ENCODE data around the gene ZNF653. TPM values are rescaled to one million over a fixed set of nuclear protein-coding genes. Genes with fewer than 3 reads are reported as not detected.

The ZNF653 gene
- total RNA-seq, 1 experiment from 2014 or later: 10.3 TPM

DNA sequence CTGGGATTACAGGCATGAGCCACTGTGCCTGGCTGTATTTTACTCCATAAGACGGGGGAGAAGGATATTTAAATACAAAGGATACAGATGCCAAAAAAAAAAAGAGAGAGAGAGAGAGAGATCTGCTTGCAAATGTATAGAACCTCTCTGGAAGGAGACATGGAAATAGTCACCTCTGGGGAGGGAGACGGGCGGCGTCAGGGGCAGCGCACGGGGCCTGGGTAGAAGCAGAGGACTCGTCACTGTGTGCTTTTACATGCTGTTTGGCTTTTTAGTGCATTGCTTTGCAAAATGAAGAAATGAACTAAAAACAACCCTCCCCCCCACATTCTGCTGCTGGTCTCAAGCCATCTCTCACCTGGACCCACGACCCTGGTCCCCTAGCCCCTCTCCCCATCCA lies 4.8 kb upstream of the ZNF653 start (continued):
- no peak for TF ChIP-seq ZNF396 (CRISPR knock-in tag; IDR thresholded peaks at IDR 0.05; ENCODE audit: borderline replicate concordance)
- no peak for TF ChIP-seq TEAD4 (CRISPR knock-in tag; IDR thresholded peaks at IDR 0.05)
- TF ChIP-seq, protein P1, sequence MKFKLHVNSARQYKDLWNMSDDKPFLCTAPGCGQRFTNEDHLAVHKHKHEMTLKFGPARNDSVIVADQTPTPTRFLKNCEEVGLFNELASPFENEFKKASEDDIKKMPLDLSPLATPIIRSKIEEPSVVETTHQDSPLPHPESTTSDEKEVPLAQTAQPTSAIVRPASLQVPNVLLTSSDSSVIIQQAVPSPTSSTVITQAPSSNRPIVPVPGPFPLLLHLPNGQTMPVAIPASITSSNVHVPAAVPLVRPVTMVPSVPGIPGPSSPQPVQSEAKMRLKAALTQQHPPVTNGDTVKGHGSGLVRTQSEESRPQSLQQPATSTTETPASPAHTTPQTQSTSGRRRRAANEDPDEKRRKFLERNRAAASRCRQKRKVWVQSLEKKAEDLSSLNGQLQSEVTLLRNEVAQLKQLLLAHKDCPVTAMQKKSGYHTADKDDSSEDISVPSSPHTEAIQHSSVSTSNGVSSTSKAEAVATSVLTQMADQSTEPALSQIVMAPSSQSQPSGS (CRISPR knock-in tag; IDR thresholded peaks at IDR 0.05; ENCODE audit: borderline replicate concordance, low read depth): no peak
- TF ChIP-seq NR2C2 (CRISPR knock-in tag; IDR thresholded peaks at IDR 0.05): no peak
- no peak for TF ChIP-seq ZNF263 (CRISPR knock-in tag; IDR thresholded peaks at IDR 0.05; ENCODE audit: low read depth)

DNA sequence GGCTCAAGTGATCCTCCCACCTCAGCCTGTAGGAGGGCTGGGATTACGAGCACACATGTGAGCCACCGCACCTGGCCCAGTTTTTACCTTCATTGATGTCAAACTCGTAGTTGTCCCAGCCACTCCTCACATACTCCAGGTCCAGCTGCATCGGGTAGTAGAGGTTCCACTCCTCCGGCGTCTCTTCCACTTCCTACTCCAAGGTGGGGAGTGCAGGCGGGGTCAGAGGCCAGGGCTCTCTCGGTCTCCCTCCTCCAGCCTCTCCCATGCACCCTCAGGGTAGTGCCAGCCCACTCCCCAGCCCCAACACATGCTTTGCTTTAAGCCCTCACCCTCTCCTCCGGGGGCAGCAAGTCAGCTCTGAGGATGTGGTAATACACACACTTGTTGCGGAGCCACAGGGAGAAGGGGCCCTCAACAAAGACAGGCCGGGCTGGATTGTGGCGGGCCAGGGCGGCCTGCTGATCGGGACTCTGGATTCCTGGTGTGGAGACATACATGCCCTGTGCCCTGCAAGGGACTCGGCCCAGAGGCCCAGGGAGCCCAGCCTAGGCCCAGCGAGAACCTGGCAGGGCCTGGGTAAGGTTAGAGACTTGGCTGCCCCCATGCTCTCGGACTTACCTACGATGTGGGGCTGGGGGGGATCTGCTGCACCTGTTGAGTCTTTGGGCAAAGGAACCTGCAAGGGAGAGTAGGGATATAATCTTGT lies 1.9 kb upstream of the ZNF653 start:
- no peak for ATAC-seq
- H3K27ac Mint-ChIP-seq: no peak overlapping the region

DNA sequence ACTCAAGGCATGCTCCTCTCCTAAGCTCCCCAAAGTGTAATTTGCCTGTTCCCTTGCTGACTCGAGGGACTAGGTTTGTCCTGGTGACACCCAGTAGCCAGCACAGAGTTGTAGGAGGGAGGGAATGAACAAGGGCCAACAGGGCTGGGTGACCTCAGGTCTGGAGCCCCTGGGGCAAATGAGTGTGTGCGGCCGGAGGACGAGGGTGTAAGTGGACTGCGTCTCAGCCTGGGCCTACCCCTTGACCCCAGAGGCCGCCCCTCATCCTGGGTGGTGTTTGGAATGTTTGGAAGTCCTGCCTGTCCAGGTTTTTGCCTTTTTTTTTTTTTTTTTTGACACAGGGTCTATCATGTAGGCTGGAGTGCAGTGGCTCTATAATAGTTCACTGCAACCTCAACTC lies 1.3 kb upstream of the ZNF653 start:
- no peak overlapping the region for H3K27ac Mint-ChIP-seq
- POLR2A ChIA-PET: interaction anchor here (0.7 kb wide), 1 partner anchor 30 kb away, joined by 4 read pairs; no protein-coding TSS in a partner anchor

More for the DNA sequence above, 1.9 kb upstream of the ZNF653 start:
- peaks cover 8% of the 10 kb centered on the region for H3K4me1 Mint-ChIP-seq
- TF ChIP-seq KAT7 (CRISPR knock-in tag; IDR thresholded peaks at IDR 0.05; ENCODE audit: borderline replicate concordance) (no peak), ZNF396 (CRISPR knock-in tag; IDR thresholded peaks at IDR 0.05; ENCODE audit: borderline replicate concordance) (no peak), ELF4 (CRISPR knock-in tag; IDR thresholded peaks at IDR 0.05; ENCODE audit: low read depth) (no peak), MYBL2 (CRISPR knock-in tag; IDR thresholded peaks at IDR 0.05) (no peak)
- no peaks in the 10 kb centered on the region for H3K9me3 Mint-ChIP-seq
- H3K27me3 Mint-ChIP-seq (ENCODE audit: low read depth): no peaks in the 10 kb centered on the region
- no peak for DNase-seq (ENCODE audit: low spot score)
- CTCF ChIA-PET: no interaction called here
- H3K36me3 Mint-ChIP-seq: peaks cover 4% of the 10 kb centered on the region
- POLR2A ChIA-PET: no interaction called here
- H3K4me3 Mint-ChIP-seq: no peak overlapping the region

More for the DNA sequence above, 1.3 kb upstream of the ZNF653 start:
- Mint-ChIP-seq H3K27me3 (ENCODE audit: low read depth) (no peaks in the 10 kb centered on the region), H3K36me3 (no peaks in the 10 kb centered on the region), H3K4me3 (peak overlapping the region; percentile 75), H3K4me1 (peaks cover 8% of the 10 kb centered on the region), H3K9me3 (no peaks in the 10 kb centered on the region)
- no peak for ATAC-seq
- DNase-seq (ENCODE audit: low spot score): no peak
- CTCF ChIA-PET: no interaction called here
- TF ChIP-seq TP53 (CRISPR knock-in tag; IDR thresholded peaks at IDR 0.05) (no peak), EMX1 (CRISPR knock-in tag; IDR thresholded peaks at IDR 0.05) (no peak), SOX15 (CRISPR knock-in tag; IDR thresholded peaks at IDR 0.05) (no peak), JUN (CRISPR knock-in tag; IDR thresholded peaks at IDR 0.05) (no peak), PRRX2 (CRISPR knock-in tag; IDR thresholded peaks at IDR 0.05) (no peak), ZNF317 (CRISPR knock-in tag; IDR thresholded peaks at IDR 0.05; ENCODE audit: borderline replicate concordance, low read depth) (no peak), ETV6 (CRISPR knock-in tag; IDR thresholded peaks at IDR 0.05) (no peak), RORB (CRISPR knock-in tag; IDR thresholded peaks at IDR 0.05) (no peak), ZNF138 (CRISPR knock-in tag; conservative IDR thresholded peaks at IDR 0.05) (no peak), ELF4 (CRISPR knock-in tag; IDR thresholded peaks at IDR 0.05; ENCODE audit: low read depth) (no peak), HMGA2 (CRISPR knock-in tag; IDR thresholded peaks at IDR 0.05) (no peak), ATF1 (CRISPR knock-in tag; IDR thresholded peaks at IDR 0.05) (no peak)
- TF ChIP-seq, protein P2, sequence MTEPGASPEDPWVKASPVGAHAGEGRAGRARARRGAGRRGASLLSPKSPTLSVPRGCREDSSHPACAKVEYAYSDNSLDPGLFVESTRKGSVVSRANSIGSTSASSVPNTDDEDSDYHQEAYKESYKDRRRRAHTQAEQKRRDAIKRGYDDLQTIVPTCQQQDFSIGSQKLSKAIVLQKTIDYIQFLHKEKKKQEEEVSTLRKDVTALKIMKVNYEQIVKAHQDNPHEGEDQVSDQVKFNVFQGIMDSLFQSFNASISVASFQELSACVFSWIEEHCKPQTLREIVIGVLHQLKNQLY (CRISPR knock-in tag; IDR thresholded peaks at IDR 0.05): no peak
- TF ChIP-seq, protein P3, sequence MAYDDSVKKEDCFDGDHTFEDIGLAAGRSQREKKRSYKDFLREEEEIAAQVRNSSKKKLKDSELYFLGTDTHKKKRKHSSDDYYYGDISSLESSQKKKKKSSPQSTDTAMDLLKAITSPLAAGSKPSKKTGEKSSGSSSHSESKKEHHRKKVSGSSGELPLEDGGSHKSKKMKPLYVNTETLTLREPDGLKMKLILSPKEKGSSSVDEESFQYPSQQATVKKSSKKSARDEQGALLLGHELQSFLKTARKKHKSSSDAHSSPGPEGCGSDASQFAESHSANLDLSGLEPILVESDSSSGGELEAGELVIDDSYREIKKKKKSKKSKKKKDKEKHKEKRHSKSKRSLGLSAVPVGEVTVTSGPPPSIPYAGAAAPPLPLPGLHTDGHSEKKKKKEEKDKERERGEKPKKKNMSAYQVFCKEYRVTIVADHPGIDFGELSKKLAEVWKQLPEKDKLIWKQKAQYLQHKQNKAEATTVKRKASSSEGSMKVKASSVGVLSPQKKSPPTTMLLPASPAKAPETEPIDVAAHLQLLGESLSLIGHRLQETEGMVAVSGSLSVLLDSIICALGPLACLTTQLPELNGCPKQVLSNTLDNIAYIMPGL (CRISPR knock-in tag; IDR thresholded peaks at IDR 0.05): no peak
- TF ChIP-seq, protein P4, sequence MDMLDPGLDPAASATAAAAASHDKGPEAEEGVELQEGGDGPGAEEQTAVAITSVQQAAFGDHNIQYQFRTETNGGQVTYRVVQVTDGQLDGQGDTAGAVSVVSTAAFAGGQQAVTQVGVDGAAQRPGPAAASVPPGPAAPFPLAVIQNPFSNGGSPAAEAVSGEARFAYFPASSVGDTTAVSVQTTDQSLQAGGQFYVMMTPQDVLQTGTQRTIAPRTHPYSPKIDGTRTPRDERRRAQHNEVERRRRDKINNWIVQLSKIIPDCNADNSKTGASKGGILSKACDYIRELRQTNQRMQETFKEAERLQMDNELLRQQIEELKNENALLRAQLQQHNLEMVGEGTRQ (CRISPR knock-in tag; IDR thresholded peaks at IDR 0.05): no peak
- TF ChIP-seq, protein P5, sequence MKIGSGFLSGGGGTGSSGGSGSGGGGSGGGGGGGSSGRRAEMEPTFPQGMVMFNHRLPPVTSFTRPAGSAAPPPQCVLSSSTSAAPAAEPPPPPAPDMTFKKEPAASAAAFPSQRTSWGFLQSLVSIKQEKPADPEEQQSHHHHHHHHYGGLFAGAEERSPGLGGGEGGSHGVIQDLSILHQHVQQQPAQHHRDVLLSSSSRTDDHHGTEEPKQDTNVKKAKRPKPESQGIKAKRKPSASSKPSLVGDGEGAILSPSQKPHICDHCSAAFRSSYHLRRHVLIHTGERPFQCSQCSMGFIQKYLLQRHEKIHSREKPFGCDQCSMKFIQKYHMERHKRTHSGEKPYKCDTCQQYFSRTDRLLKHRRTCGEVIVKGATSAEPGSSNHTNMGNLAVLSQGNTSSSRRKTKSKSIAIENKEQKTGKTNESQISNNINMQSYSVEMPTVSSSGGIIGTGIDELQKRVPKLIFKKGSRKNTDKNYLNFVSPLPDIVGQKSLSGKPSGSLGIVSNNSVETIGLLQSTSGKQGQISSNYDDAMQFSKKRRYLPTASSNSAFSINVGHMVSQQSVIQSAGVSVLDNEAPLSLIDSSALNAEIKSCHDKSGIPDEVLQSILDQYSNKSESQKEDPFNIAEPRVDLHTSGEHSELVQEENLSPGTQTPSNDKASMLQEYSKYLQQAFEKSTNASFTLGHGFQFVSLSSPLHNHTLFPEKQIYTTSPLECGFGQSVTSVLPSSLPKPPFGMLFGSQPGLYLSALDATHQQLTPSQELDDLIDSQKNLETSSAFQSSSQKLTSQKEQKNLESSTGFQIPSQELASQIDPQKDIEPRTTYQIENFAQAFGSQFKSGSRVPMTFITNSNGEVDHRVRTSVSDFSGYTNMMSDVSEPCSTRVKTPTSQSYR (CRISPR knock-in tag; IDR thresholded peaks at IDR 0.05): no peak
- TF ChIP-seq, protein P6, sequence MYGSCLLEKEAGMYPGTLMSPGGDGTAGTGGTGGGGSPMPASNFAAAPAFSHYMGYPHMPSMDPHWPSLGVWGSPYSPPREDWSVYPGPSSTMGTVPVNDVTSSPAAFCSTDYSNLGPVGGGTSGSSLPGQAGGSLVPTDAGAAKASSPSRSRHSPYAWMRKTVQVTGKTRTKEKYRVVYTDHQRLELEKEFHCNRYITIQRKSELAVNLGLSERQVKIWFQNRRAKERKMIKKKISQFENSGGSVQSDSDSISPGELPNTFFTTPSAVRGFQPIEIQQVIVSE (CRISPR knock-in tag; IDR thresholded peaks at IDR 0.05; ENCODE audit: borderline replicate concordance): no peak
- TF ChIP-seq, protein P7, sequence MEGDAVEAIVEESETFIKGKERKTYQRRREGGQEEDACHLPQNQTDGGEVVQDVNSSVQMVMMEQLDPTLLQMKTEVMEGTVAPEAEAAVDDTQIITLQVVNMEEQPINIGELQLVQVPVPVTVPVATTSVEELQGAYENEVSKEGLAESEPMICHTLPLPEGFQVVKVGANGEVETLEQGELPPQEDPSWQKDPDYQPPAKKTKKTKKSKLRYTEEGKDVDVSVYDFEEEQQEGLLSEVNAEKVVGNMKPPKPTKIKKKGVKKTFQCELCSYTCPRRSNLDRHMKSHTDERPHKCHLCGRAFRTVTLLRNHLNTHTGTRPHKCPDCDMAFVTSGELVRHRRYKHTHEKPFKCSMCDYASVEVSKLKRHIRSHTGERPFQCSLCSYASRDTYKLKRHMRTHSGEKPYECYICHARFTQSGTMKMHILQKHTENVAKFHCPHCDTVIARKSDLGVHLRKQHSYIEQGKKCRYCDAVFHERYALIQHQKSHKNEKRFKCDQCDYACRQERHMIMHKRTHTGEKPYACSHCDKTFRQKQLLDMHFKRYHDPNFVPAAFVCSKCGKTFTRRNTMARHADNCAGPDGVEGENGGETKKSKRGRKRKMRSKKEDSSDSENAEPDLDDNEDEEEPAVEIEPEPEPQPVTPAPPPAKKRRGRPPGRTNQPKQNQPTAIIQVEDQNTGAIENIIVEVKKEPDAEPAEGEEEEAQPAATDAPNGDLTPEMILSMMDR (IDR thresholded peaks at IDR 0.05): no peak
